Tibial artery (tissue), 4 donors: ENCODE data around the gene EIF3D.
A peak's percentile ranks its signal among the peaks of the same experiment; 100 is the strongest.
"Not testable (repeated sequence)": the region's sequence is repeated elsewhere in the genome, so short reads cannot be mapped to it uniquely, and the experiment has no call there.

Experiments used
- DNase-seq, 2 donors: peaks; one replicate each; pipeline ENCODE4 v3.0.0-alpha.2; 2019
- H3K27ac ChIP-seq, 2 donors: fragments of 200-600 bp; sonication (generic) in 1 of 2; 1 replicate in 1 of 2; 2 replicates in 1 of 2; pipeline ENCODE4 v1.5.1; 2018 to 2019; ENCODE audit warnings: mild to moderate bottlenecking in 1 of 2
- H3K27me3 ChIP-seq, 2 donors: fragments of 200-600 bp; sonication (generic) in 1 of 2; one replicate each; pipeline versions ENCODE4 v1.5.1 to v1.6.0; 2016 to 2019
- H3K36me3 ChIP-seq, 3 donors: fragments of 200-600 bp; sonication (generic) in 2 of 3; one replicate each; pipeline ENCODE4 v1.5.1; 2016 to 2019; ENCODE audit warnings: mild to moderate bottlenecking in 2 of 3
- H3K4me1 ChIP-seq, 4 donors: fragments of 200-600 bp; sonication (generic) in 2 of 4; 1 replicate in 3 of 4; 2 replicates in 1 of 4; pipeline ENCODE4 v1.5.1; 2016 to 2019
- H3K4me3 ChIP-seq, 2 donors: fragments of 200-600 bp; sonication (generic) in 1 of 2; 1 replicate in 1 of 2; 2 replicates in 1 of 2; pipeline ENCODE4 v1.5.1; 2018 to 2019; ENCODE audit warnings: mild to moderate bottlenecking in 2 of 2
- H3K9me3 ChIP-seq, 3 donors: fragments of 200-600 bp; sonication (generic) in 1 of 3; one replicate each; pipeline ENCODE4 v1.5.1; 2016 to 2019
- CTCF ChIP-seq, 2 experiments: fragments of 200-600 bp in 1 of 2; fragments of 450-650 bp in 1 of 2; IDR thresholded peaks; one replicate each; pipeline ENCODE4 v1.5.1; 2017 to 2019; ENCODE audit warnings: antibody characterized with exemption in 2 of 2, mild to moderate bottlenecking in 1 of 2, moderate library complexity in 1 of 2
- intact Hi-C: fragments of 100-400 bp; cut with DNase I; formaldehyde crosslinking; loops from one replicate; pipeline ENCODE4 v1.15.0; 2023; ENCODE audit warnings: low total_unique reads

The EIF3D gene

GRCh38 chr22:36528341-36528740 is 625 bp downstream of the EIF3D start:
- DNase-seq = no peak
- Histone ChIP-seq H3K9me3 (no peaks in the 10 kb centered on the region), H3K4me1 (peaks cover 0 to 20% (median 15%) of the 10 kb centered on the region in 4 donors), H3K36me3 (peaks cover 30 to 41% (median 31%) of the 10 kb centered on the region in 3 donors), H3K27ac (peak overlapping the region; percentile 84 to 90), H3K4me3 (peak overlapping the region; percentile 73 to 76), H3K27me3 (no peaks in the 10 kb centered on the region)
- TF ChIP-seq CTCF (IDR thresholded peaks at IDR 0.05) = no peak
- intact Hi-C loops = no loop called here

- H3K36me3 ChIP-seq = peaks cover 85 to 98% (median 87%) of the 10 kb centered on the region in 3 donors
- H3K4me1 ChIP-seq = peaks cover 0 to 6% (median 5%) of the 10 kb centered on the region in 4 donors
- intact Hi-C loops = no loop called here
- no peaks in the 10 kb centered on the region for H3K9me3 ChIP-seq
- TF ChIP-seq CTCF (IDR thresholded peaks at IDR 0.05) = no peak
- H3K27me3 ChIP-seq = no peaks in the 10 kb centered on the region
- DNase-seq = no peak
- no peak overlapping the region for H3K27ac ChIP-seq
- H3K4me3 ChIP-seq = no peak overlapping the region
Measured at GRCh38 chr22:36522662-36523061, 6.3 kb downstream of the EIF3D start.

DNA sequence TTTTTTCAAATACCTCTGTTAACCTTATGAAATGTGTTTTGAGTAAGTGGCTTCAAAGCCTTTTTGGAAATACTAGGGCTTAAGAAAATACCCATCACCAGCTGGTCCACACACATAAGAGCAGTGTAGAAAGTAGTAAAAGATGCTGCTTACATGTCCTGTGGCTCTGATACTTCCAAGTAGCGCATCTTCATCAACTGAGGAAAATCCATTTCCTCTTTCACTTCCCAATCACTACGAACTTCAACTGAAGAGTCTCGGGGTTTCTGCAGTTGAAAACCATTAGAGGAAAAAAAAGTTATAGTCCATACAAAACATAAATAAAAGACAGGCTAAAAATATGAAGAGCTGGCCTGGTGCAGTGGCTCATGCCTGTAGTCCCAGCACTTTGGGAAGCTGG is 8.5 kb downstream of the EIF3D start:
- H3K36me3 ChIP-seq = peaks cover 96 to 100% (median 100%) of the 10 kb centered on the region in 3 donors
- no peaks in the 10 kb centered on the region for H3K9me3 ChIP-seq
- no peaks in the 10 kb centered on the region for H3K4me1 ChIP-seq
- intact Hi-C loops = no loop called here
- no peak overlapping the region for H3K27ac ChIP-seq
- no peak overlapping the region for H3K4me3 ChIP-seq
- TF ChIP-seq CTCF (IDR thresholded peaks at IDR 0.05) = no peak
- DNase-seq = no peak
- no peaks in the 10 kb centered on the region for H3K27me3 ChIP-seq

DNA sequence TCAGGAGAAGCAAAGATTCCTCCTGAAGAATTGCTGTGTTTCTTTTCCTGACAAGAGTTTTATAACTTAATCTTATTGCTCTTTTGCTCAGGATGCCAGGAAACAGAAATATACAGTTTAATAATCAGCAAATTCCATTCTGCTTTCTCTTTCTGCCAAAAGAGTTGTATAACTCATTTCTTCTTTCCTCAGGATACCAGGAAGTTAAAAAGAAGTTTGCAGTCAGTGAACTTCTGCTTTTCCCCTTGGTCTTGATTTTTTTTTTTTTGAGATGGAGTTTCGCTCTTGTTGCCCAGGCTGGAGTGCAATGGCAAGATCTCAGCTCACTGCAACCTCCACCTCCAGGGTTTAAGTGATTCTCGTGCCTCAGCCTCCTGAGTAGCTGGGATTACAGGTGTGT is 9.1 kb downstream of the EIF3D start:
- H3K9me3 ChIP-seq, H3K27me3 ChIP-seq, H3K4me1 ChIP-seq, H3K4me3 ChIP-seq, DNase-seq, H3K27ac ChIP-seq, intact Hi-C loops: not testable (repeated sequence)
- H3K36me3 ChIP-seq = peaks cover 98 to 100% (median 100%) of the 10 kb centered on the region in 3 donors

DNA sequence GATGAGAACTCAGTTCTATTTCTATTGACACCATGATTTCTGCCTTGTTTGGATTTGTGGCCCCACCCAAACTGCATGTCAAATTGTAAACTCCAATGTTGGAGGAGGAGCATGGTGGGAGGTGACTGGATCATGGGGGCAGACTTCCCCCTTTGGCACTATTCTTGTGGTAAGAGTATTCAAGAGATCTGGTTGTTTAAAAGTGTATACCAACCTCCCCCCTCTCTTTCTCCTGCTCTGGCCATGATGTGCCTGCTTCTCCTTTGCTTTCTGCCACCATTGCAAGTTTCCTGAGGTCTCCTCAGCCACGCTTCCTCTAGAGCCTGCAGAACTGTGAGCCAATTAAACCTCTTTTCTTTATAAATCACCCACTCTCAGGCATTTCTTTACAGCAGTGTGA is 14.2 kb downstream of the EIF3D start:
- Histone ChIP-seq H3K27ac (no peak overlapping the region), H3K4me3 (no peak overlapping the region), H3K27me3 (no peaks in the 10 kb centered on the region), H3K4me1 (no peaks in the 10 kb centered on the region), H3K36me3 (peaks cover 84 to 100% (median 94%) of the 10 kb centered on the region in 3 donors), H3K9me3 (no peaks in the 10 kb centered on the region)
- no peak for TF ChIP-seq CTCF (IDR thresholded peaks at IDR 0.05)
- intact Hi-C loops = no loop called here
- DNase-seq = no peak

- Histone ChIP-seq H3K4me1 (no peaks in the 10 kb centered on the region), H3K27ac (no peak overlapping the region), H3K36me3 (peaks cover 66 to 82% (median 76%) of the 10 kb centered on the region in 3 donors), H3K4me3 (no peak overlapping the region), H3K9me3 (no peaks in the 10 kb centered on the region), H3K27me3 (no peaks in the 10 kb centered on the region)
- no peak for TF ChIP-seq CTCF (IDR thresholded peaks at IDR 0.05)
- intact Hi-C loops = no loop called here
- no peak for DNase-seq
Measured at GRCh38 chr22:36512991-36513390, 16.0 kb downstream of the EIF3D start.
